Gastroesophageal sphincter (tissue), 4 donors: ENCODE measurements around the gene NET1. TPM values are rescaled to one million over a fixed set of nuclear protein-coding genes. Genes with fewer than 3 reads are reported as not detected.

ENCODE experiments used
- ATAC-seq: fragments of 150-250 bp; one replicate; pipeline ENCODE4 v1.9.1; 2016; ENCODE audit warnings: mild to moderate bottlenecking, moderate library complexity
- H3K27ac ChIP-seq, 4 donors: fragments of 200-600 bp; sonication (generic) in 3 of 4; 1 replicate in 3 of 4; 2 replicates in 1 of 4; pipeline ENCODE4 v1.5.1; 2016 to 2019
- H3K27me3 ChIP-seq: fragments of 200-600 bp; sonication (generic); one replicate; pipeline ENCODE4 v1.5.1; 2019
- H3K36me3 ChIP-seq, 2 donors: fragments of 200-600 bp; sonication (generic); one replicate each; pipeline ENCODE4 v1.5.1; 2019; ENCODE audit warnings: control low read depth in 1 of 2
- H3K4me1 ChIP-seq, 3 donors: fragments of 200-600 bp; sonication (generic); 1 replicate in 2 of 3; 2 replicates in 1 of 3; pipeline ENCODE4 v1.5.1; 2016 to 2019; ENCODE audit warnings: control low read depth in 2 of 3
- H3K4me3 ChIP-seq, 2 donors: fragments of 200-600 bp; sonication (generic); one replicate each; pipeline ENCODE4 v1.5.1; 2019; ENCODE audit warnings: mild to moderate bottlenecking in 1 of 2, moderate library complexity in 1 of 2
- H3K9me3 ChIP-seq, 3 donors: fragments of 200-600 bp; sonication (generic); one replicate each; pipeline ENCODE4 v1.5.1; 2017 to 2019; ENCODE audit warnings: control low read depth in 2 of 3
- CTCF ChIP-seq, 4 experiments: fragments of 200-600 bp in 2 of 4; fragments of 450-650 bp in 2 of 4; sonication (generic) in 1 of 4; IDR thresholded peaks; one replicate each; pipeline ENCODE4 v1.5.1; 2017 to 2019; ENCODE audit warnings: antibody characterized with exemption in 4 of 4, mild to moderate bottlenecking in 2 of 4, moderate library complexity in 2 of 4
- EP300 ChIP-seq: sonication (generic); formaldehyde crosslinking; IDR thresholded peaks from one replicate; pipeline ENCODE4 v1.6.1; 2017; ENCODE audit warnings: antibody characterized with exemption, mild to moderate bottlenecking
- POLR2A ChIP-seq, 2 donors: fragments of 450-650 bp; IDR thresholded peaks; one replicate each; pipeline ENCODE4 v1.6.1; 2017; ENCODE audit warnings: antibody characterized with exemption in 2 of 2, mild to moderate bottlenecking in 2 of 2, moderate library complexity in 1 of 2
- POLR2AphosphoS5 ChIP-seq: sonication (generic); formaldehyde crosslinking; IDR thresholded peaks from one replicate; pipeline ENCODE4 v1.6.1; 2017; ENCODE audit warnings: antibody characterized with exemption
- WGBS, 2 donors: methylation state at CpG; one replicate each; pipeline ENCODE4 v1.1.5; 2018; ENCODE audit warnings: low coverage in 1 of 2; 5-methylcytosine and 5-hydroxymethylcytosine counted together
- total RNA-seq, 4 donors: library from RNA; depleted of rRNA; stranded (reverse); fragments of >200 nt; gene quantifications; one replicate each; pipeline ENCODE4 v1.1.0, GENCODE V29; 2016

The NET1 gene
- total RNA-seq, 4 donors from 2014 or later, result 288 to 401 (median 343) TPM

- H3K4me3 ChIP-seq, result no peak overlapping the region
- ATAC-seq, result no peak
- no peaks in the 10 kb centered on the region for H3K36me3 ChIP-seq
- no peak overlapping the region for H3K27ac ChIP-seq
- WGBS, 2 donors, result 77 to 94% methylated on average over 4 to 8 of the region's 12 CpGs
- H3K27me3 ChIP-seq, result no peaks in the 10 kb centered on the region
- TF ChIP-seq POLR2AphosphoS5 (no peak), POLR2A (IDR thresholded peaks at IDR 0.05) (no peak), CTCF (IDR thresholded peaks at IDR 0.05) (no peak), EP300 (no peak)
- H3K9me3 ChIP-seq, result no peaks in the 10 kb centered on the region
- H3K4me1 ChIP-seq, result no peaks in the 10 kb centered on the region
Measured at GRCh38 chr10:5481121-5481520, 68.8 kb downstream of the NET1 start.

DNA sequence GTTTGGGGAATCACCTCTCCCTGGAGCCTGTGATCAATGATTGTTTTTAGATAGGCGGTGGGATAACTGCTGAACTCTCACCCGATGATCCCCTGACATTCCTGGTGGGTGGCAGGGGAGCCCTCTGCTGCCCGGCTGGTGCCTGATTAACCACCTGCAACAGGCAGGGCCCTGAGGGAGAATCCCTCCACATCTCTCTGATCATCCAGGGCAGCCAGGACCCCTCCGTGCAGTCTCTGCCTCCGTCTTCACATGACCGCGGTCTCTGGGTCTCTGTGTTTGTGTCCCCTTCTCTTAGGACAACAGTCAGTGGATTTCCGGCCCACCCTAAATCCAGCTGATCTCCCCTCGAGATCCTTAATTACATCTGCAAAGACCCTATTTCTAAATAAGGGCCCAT is 69.7 kb downstream of the NET1 start:
- H3K36me3 ChIP-seq, result no peaks in the 10 kb centered on the region
- H3K27ac ChIP-seq, result no peak overlapping the region
- ATAC-seq, result no peak
- no peak for TF ChIP-seq EP300
- no peak for TF ChIP-seq CTCF (IDR thresholded peaks at IDR 0.05)
- 92 to 94% methylated on average over 6 to 9 of the region's 9 CpGs for WGBS, 2 donors
- H3K27me3 ChIP-seq, result no peaks in the 10 kb centered on the region
- no peak overlapping the region for H3K4me3 ChIP-seq
- H3K4me1 ChIP-seq, result no peaks in the 10 kb centered on the region
- no peaks in the 10 kb centered on the region for H3K9me3 ChIP-seq

DNA sequence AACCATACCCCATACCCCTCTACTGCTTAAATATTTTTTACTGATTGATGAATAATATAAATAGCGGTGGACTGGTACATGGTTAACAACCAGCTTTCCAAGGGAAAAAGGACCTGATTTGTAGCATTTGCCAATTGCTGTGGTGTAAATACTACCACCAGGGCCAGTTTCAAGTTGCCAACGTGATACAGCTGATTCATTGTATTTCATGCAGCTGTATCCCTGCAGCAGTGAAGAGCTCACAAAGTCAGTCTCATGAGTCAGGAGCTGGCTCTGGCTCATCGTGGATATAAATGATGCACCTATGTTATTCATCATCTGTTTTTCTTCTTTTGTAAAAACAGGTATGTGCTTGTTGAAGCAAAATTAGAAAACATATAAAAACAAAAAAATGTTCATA is 71.8 kb downstream of the NET1 start:
- 78% methylated on average over 3 of the region's 3 CpGs for WGBS, 2 donors
- Histone ChIP-seq H3K36me3 (no peaks in the 10 kb centered on the region), H3K4me1 (no peaks in the 10 kb centered on the region), H3K27ac (no peak overlapping the region), H3K9me3 (no peaks in the 10 kb centered on the region), H3K4me3 (no peak overlapping the region), H3K27me3 (no peaks in the 10 kb centered on the region)
- no peak for TF ChIP-seq POLR2AphosphoS5
- no peak for TF ChIP-seq CTCF (IDR thresholded peaks at IDR 0.05)
- TF ChIP-seq POLR2A (IDR thresholded peaks at IDR 0.05), result no peak
- TF ChIP-seq EP300, result no peak
- ATAC-seq, result no peak

GRCh38 chr10:5485290-5485689 is 72.9 kb downstream of the NET1 start:
- no peak overlapping the region for H3K4me3 ChIP-seq
- WGBS, 2 donors, result 93 to 100% methylated on average over 3 to 9 of the region's 14 CpGs
- ATAC-seq, result no peak
- no peaks in the 10 kb centered on the region for H3K4me1 ChIP-seq
- no peaks in the 10 kb centered on the region for H3K27me3 ChIP-seq
- no peak overlapping the region for H3K27ac ChIP-seq
- no peak for TF ChIP-seq CTCF (IDR thresholded peaks at IDR 0.05)
- no peak for TF ChIP-seq POLR2AphosphoS5
- TF ChIP-seq POLR2A (IDR thresholded peaks at IDR 0.05), result no peak
- no peak for TF ChIP-seq EP300
- H3K36me3 ChIP-seq, result no peaks in the 10 kb centered on the region
- no peaks in the 10 kb centered on the region for H3K9me3 ChIP-seq

GRCh38 chr10:5485948-5486852 is 73.8 kb downstream of the NET1 start:
- Histone ChIP-seq H3K27ac (no peak overlapping the region), H3K4me3 (no peak overlapping the region), H3K9me3 (no peaks in the 10 kb centered on the region), H3K27me3 (no peaks in the 10 kb centered on the region), H3K36me3 (no peaks in the 10 kb centered on the region), H3K4me1 (no peaks in the 10 kb centered on the region)
- 83 to 87% methylated on average over 1 to 7 of the region's 13 CpGs for WGBS, 2 donors
- ATAC-seq, result no peak
- TF ChIP-seq CTCF (IDR thresholded peaks at IDR 0.05), result no peak
- no peak for TF ChIP-seq POLR2A (IDR thresholded peaks at IDR 0.05)
- TF ChIP-seq EP300, result no peak
- TF ChIP-seq POLR2AphosphoS5, result no peak
